Upper lobe of left lung (tissue), 4 donors: ENCODE measurements around the gene SCUBE1.

Experiments used
- CTCF ChIP-seq, 6 experiments: fragments of 450-650 bp in 4 of 6; fragments of 200-600 bp in 2 of 6; sonication (generic) in 2 of 6; IDR thresholded peaks; one replicate each; pipeline ENCODE4 v1.5.1; 2016 to 2019; ENCODE audit warnings: antibody characterized with exemption in 6 of 6
- POLR2A ChIP-seq, 4 donors: fragments of 450-650 bp; IDR thresholded peaks; one replicate each; pipeline ENCODE4 v1.5.1; 2016 to 2017; ENCODE audit warnings: antibody characterized with exemption in 4 of 4, mild to moderate bottlenecking in 2 of 4
- POLR2AphosphoS5 ChIP-seq, 2 donors: sonication (generic); formaldehyde crosslinking; IDR thresholded peaks; one replicate each; pipeline ENCODE4 v1.5.1; 2017; ENCODE audit warnings: antibody characterized with exemption in 2 of 2

- no peak for TF ChIP-seq POLR2A (IDR thresholded peaks at IDR 0.05)
- no peak for TF ChIP-seq CTCF (IDR thresholded peaks at IDR 0.05)
- no peak for TF ChIP-seq POLR2AphosphoS5 (IDR thresholded peaks at IDR 0.05)
Measured at GRCh38 chr22:43267332-43267980, 75.7 kb downstream of the SCUBE1 start.
